Measurements from ENCODE around the gene HDGFL2. TPM values are rescaled to one million over a fixed set of nuclear protein-coding genes. Genes with fewer than 3 reads are reported as not detected.

Gene HDGFL2
- total and polyA plus RNA-seq, 2 donors from 2014 or later, result 37.8 to 38.8 TPM

- Histone ChIP-seq H3K36me3 (ENCODE audit: control insufficient read depth in 2 of 3, insufficient read depth in 3 of 3, low read length in 3 of 3) (no peaks in the 10 kb centered on the region), H3K9ac (ENCODE audit: low read length in 3 of 3) (no peak overlapping the region), H3K9me3 (ENCODE audit: control insufficient read depth in 2 of 3, insufficient read depth in 1 of 3, low read length in 3 of 3) (no peaks in the 10 kb centered on the region), H3K4me1 (ENCODE audit: control insufficient read depth in 2 of 3, insufficient read depth in 2 of 3, low read depth in 1 of 3, low read length in 3 of 3) (no peaks in the 10 kb centered on the region), H3K27me3 (ENCODE audit: control insufficient read depth, insufficient read depth, low read length) (no peaks in the 10 kb centered on the region), H3K27ac (ENCODE audit: low read depth in 2 of 2, low read length in 2 of 2) (no peak overlapping the region), H3K4me3 (ENCODE audit: low read length in 3 of 3) (no peak overlapping the region)
- intact Hi-C loops (cut with DNase I), result no loop called here
- TF ChIP-seq CTCF (IDR thresholded peaks at IDR 0.05; ENCODE audit: borderline replicate concordance, extremely low read depth, insufficient read depth), result no peak
- no peak for FAIRE-seq
- no peak for DNase-seq
These were observed 76.1 kb downstream of the HDGFL2 start for GRCh38 chr19:4548238-4548584.

DNA sequence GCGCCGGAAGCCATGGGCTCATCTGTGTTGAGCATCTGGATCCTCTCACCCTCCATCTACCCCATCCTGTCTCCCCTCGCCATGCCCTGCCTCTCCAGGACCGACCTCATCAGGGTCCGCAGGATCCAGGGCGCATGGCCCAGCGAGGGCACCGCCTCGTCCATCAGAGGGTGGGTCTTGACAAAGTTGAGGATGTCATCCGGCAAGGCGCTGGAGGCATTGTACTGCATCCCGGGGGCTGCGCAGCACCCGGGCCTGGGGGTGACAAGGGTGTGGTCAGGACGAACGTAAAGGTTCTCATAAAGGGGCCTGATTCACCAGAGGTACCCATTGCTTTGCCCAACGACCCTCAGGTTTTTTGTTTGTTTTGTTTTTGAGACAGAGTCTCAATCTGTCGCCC is 77.9 kb downstream of the HDGFL2 start:
- FAIRE-seq, result no peak
- H3K27ac ChIP-seq (ENCODE audit: low read depth in 2 of 2, low read length in 2 of 2), result no peak overlapping the region
- H3K4me1 ChIP-seq (ENCODE audit: control insufficient read depth in 2 of 3, insufficient read depth in 2 of 3, low read depth in 1 of 3, low read length in 3 of 3), result no peaks in the 10 kb centered on the region
- no peak overlapping the region for H3K9ac ChIP-seq (ENCODE audit: low read length in 3 of 3)
- TF ChIP-seq CTCF (IDR thresholded peaks at IDR 0.05; ENCODE audit: borderline replicate concordance, extremely low read depth, insufficient read depth), result no peak
- H3K36me3 ChIP-seq (ENCODE audit: control insufficient read depth in 2 of 3, insufficient read depth in 3 of 3, low read length in 3 of 3), result no peaks in the 10 kb centered on the region
- intact Hi-C loops (cut with DNase I), result no loop called here
- DNase-seq, result no peak
- H3K27me3 ChIP-seq (ENCODE audit: control insufficient read depth, insufficient read depth, low read length), result no peaks in the 10 kb centered on the region
- H3K4me3 ChIP-seq (ENCODE audit: low read length in 3 of 3), result no peak overlapping the region
- H3K9me3 ChIP-seq (ENCODE audit: control insufficient read depth in 2 of 3, insufficient read depth in 1 of 3, low read length in 3 of 3), result no peaks in the 10 kb centered on the region

GRCh38 chr19:4550479-4551050 is 78.5 kb downstream of the HDGFL2 start:
- intact Hi-C loops (cut with DNase I), result no loop called here
- no peak for TF ChIP-seq CTCF (IDR thresholded peaks at IDR 0.05; ENCODE audit: borderline replicate concordance, extremely low read depth, insufficient read depth)
- no peaks in the 10 kb centered on the region for H3K4me1 ChIP-seq (ENCODE audit: control insufficient read depth in 2 of 3, insufficient read depth in 2 of 3, low read depth in 1 of 3, low read length in 3 of 3)
- no peaks in the 10 kb centered on the region for H3K9me3 ChIP-seq (ENCODE audit: control insufficient read depth in 2 of 3, insufficient read depth in 1 of 3, low read length in 3 of 3)
- no peaks in the 10 kb centered on the region for H3K27me3 ChIP-seq (ENCODE audit: control insufficient read depth, insufficient read depth, low read length)
- H3K27ac ChIP-seq (ENCODE audit: low read depth in 2 of 2, low read length in 2 of 2), result no peak overlapping the region
- no peak for DNase-seq
- H3K36me3 ChIP-seq (ENCODE audit: control insufficient read depth in 2 of 3, insufficient read depth in 3 of 3, low read length in 3 of 3), result no peaks in the 10 kb centered on the region
- H3K4me3 ChIP-seq (ENCODE audit: low read length in 3 of 3), result no peak overlapping the region
- no peak overlapping the region for H3K9ac ChIP-seq (ENCODE audit: low read length in 3 of 3)
- no peak for FAIRE-seq

Small RNA genes lying within 50 kb of the gene (microRNA-seq; reads per million reads assigned to microRNA genes)
- gene MIR4746, result not detected

Other genes starting within 250 kb of the HDGFL2 start
- 8.3 TPM for gene EBI3, start 242.8 kb upstream of the HDGFL2 start, total RNA-seq
- 1.5 TPM for gene EBI3, start 242.8 kb upstream of the HDGFL2 start, polyA plus RNA-seq (ENCODE audit: insufficient read depth, low read depth, low replicate concordance)
- 22.5 TPM for gene YJU2, start 225.2 kb upstream of the HDGFL2 start, total RNA-seq
- gene YJU2, start 225.2 kb upstream of the HDGFL2 start, polyA plus RNA-seq (ENCODE audit: insufficient read depth, low read depth, low replicate concordance), result 26.0 TPM
- not detected for gene SHD, start 193.0 kb upstream of the HDGFL2 start, total RNA-seq
- gene SHD, start 193.0 kb upstream of the HDGFL2 start, polyA plus RNA-seq (ENCODE audit: insufficient read depth, low read depth, low replicate concordance), result not detected
- gene TMIGD2, start 169.9 kb upstream of the HDGFL2 start, total RNA-seq, result 0.47 TPM
- gene TMIGD2, start 169.9 kb upstream of the HDGFL2 start, polyA plus RNA-seq (ENCODE audit: insufficient read depth, low read depth, low replicate concordance), result not detected
- gene FSD1, start 167.7 kb upstream of the HDGFL2 start, total RNA-seq, result 0.85 TPM
- gene FSD1, start 167.7 kb upstream of the HDGFL2 start, polyA plus RNA-seq (ENCODE audit: insufficient read depth, low read depth, low replicate concordance), result 1.1 TPM
- 32.3 TPM for gene STAP2, start 133.5 kb upstream of the HDGFL2 start, total RNA-seq
- 61.5 TPM for gene STAP2, start 133.5 kb upstream of the HDGFL2 start, polyA plus RNA-seq (ENCODE audit: insufficient read depth, low read depth, low replicate concordance)
- gene MPND, start 128.7 kb upstream of the HDGFL2 start, total RNA-seq, result 24.1 TPM
- 43.5 TPM for gene MPND, start 128.7 kb upstream of the HDGFL2 start, polyA plus RNA-seq (ENCODE audit: insufficient read depth, low read depth, low replicate concordance)
- 52.7 TPM for gene SH3GL1, start 71.8 kb upstream of the HDGFL2 start, total RNA-seq
- gene SH3GL1, start 71.8 kb upstream of the HDGFL2 start, polyA plus RNA-seq (ENCODE audit: insufficient read depth, low read depth, low replicate concordance), result 34.8 TPM
- 10.0 TPM for gene CHAF1A, start 69.7 kb upstream of the HDGFL2 start, total RNA-seq
- 2.7 TPM for gene CHAF1A, start 69.7 kb upstream of the HDGFL2 start, polyA plus RNA-seq (ENCODE audit: insufficient read depth, low read depth, low replicate concordance)
- 110 TPM for gene UBXN6, start 14.5 kb upstream of the HDGFL2 start, total RNA-seq
- 177 TPM for gene UBXN6, start 14.5 kb upstream of the HDGFL2 start, polyA plus RNA-seq (ENCODE audit: insufficient read depth, low read depth, low replicate concordance)
- 2.2 TPM for gene PLIN4, start 46.2 kb downstream of the HDGFL2 start, total RNA-seq
- gene PLIN4, start 46.2 kb downstream of the HDGFL2 start, polyA plus RNA-seq (ENCODE audit: insufficient read depth, low read depth, low replicate concordance), result 1.6 TPM
- gene PLIN5, start 62.9 kb downstream of the HDGFL2 start, total RNA-seq, result 30.7 TPM
- 21.2 TPM for gene PLIN5, start 62.9 kb downstream of the HDGFL2 start, polyA plus RNA-seq (ENCODE audit: insufficient read depth, low read depth, low replicate concordance)
- gene LRG1, start 67.7 kb downstream of the HDGFL2 start, total RNA-seq, result 26.4 TPM
- 2.2 TPM for gene LRG1, start 67.7 kb downstream of the HDGFL2 start, polyA plus RNA-seq (ENCODE audit: insufficient read depth, low read depth, low replicate concordance)
- gene SEMA6B, start 87.4 kb downstream of the HDGFL2 start, total RNA-seq, result 17.7 TPM
- 2.6 TPM for gene SEMA6B, start 87.4 kb downstream of the HDGFL2 start, polyA plus RNA-seq (ENCODE audit: insufficient read depth, low read depth, low replicate concordance)
- 11.5 TPM for gene TNFAIP8L1, start 167.2 kb downstream of the HDGFL2 start, total RNA-seq
- 16.0 TPM for gene TNFAIP8L1, start 167.2 kb downstream of the HDGFL2 start, polyA plus RNA-seq (ENCODE audit: insufficient read depth, low read depth, low replicate concordance)
- 75.8 TPM for gene MYDGF, start 198.0 kb downstream of the HDGFL2 start, total RNA-seq
- 85.5 TPM for gene MYDGF, start 198.0 kb downstream of the HDGFL2 start, polyA plus RNA-seq (ENCODE audit: insufficient read depth, low read depth, low replicate concordance)